Adipose tissue (tissue), 3 donors: ENCODE measurements around the gene DDX5. TPM values are rescaled to one million over a fixed set of nuclear protein-coding genes. Genes with fewer than 3 reads are reported as not detected.

Source experiments
- H3K27ac ChIP-seq: one replicate; pipeline ENCODE4 v1.5.1; 2013; ENCODE audit warnings: low read depth, low read length
- WGBS, 3 donors: extraction: QIAGEN DNeasy Blood & Tissue Kit; methylation state at CpG; one replicate each; pipeline ENCODE4 v1.1.7; 2013; 5-methylcytosine and 5-hydroxymethylcytosine counted together
- polyA plus RNA-seq, 3 donors: library from polyadenylated mRNA; stranded (reverse); fragments of 200-250 nt; gene quantifications; one replicate each; pipeline ENCODE4 v1.2.3, GENCODE V29; 2013
- donor health status: healthy with polysubstance abuse.
- donor health status: Bipolar disorder and iron deficiency.
- donor health status: healthy.

The DDX5 gene
- 100 to 1,000 TPM; 162 to 684 (median 514) TPM for polyA plus RNA-seq

GRCh38 chr17:64506201-64506575 lies at the start of gene DDX5:
DDX5 (minus strand) TSS chr17:64506289; CDS start chr17:64506119, 170 bp downstream.
- 0 to 1% (median 0%) methylated on average over 31 of the region's 31 CpGs for WGBS, 3 donors
- H3K27ac ChIP-seq: peak within 1 kb of the TSS; percentile 100

DNA sequence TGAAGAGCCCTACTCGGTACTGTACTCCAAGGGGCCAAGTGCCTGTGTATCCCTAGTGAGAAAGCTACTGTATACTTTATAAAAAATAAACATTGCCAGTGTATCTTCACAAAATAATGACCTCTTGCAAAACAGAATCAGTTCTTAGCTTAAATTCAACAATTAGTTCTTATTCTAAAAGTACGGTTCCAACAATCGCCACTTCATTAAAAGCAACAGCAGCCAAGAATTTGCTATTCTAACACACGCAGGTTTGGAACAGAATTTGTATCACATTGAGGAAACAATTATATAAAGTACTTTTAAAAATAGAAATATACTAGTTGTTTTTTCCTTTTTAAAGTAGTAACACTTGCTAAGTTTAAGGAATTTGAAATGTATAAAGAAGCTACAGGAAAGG lies 49.2 kb upstream of the DDX5 start:
- 84 to 89% (median 89%) methylated on average over 4 of the region's 4 CpGs for WGBS, 3 donors
- H3K27ac ChIP-seq: no peak overlapping the region

GRCh38 chr17:64554028-64554637 lies 48.0 kb upstream of the DDX5 start:
- H3K27ac ChIP-seq: no peak overlapping the region

DNA sequence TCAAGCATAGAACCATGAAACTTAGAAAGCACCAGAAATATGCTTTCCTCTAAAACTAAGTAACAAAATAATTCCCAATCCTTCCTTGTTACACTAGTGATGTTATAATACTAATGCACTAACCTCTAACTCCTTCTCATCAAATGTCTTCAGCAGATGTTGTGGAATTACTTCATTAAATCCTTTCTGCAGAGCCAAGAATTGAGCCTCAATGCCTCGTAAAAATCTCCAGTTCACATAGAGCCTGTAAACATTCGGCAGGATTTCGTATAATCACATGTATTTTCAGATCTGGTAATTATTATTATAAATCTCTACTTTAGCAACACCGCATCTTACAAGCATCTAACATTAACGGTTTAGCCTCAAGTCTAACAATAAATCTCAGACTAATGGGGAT lies 45.4 kb upstream of the DDX5 start:
- 77 to 90% (median 90%) methylated on average over 5 of the region's 5 CpGs for WGBS, 3 donors
- H3K27ac ChIP-seq: no peak overlapping the region

DNA sequence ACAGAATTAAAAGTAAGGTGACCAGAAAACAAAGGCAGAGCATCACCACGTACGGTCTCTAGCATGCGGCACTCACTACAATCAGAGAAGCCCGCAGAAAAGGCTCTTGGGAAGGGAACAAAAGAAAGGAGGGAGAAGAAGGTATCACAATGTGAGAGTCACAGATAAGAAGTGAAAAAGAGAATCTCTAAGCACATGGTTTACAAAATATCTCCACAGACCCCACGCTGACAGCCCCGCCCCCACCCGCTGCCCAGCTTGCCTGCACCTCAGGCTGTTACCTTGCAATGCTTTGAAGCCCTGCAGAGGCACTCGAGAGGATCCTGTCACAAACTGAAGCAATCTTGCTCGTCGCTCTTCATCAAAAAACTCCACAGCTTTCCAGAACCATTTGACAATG lies 41.2 kb upstream of the DDX5 start:
- whole genome bisulfite sequencing, 3 donors: 80 to 86% (median 86%) methylated on average over 10 of the region's 10 CpGs
- no peak overlapping the region for H3K27ac ChIP-seq

DNA sequence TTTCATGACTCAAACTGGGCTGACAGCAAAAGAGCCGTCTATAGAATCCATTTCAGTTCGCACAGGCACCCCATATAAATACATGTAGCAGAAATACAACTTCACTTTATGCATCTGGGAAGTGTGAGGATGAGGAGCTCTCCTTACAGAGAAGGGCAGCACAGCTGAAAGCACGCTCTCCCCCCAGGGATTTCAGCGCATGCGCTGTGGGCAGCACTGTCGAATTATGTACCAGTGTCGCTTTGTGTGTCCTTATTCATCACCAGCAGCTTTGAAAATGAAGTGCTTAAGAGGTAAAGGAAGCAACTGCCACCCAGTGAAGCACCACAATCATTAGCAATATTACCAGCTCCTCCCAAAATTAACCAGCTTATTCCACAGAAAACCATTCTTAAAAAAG lies 40.6 kb upstream of the DDX5 start:
- no peak overlapping the region for H3K27ac ChIP-seq
- WGBS, 3 donors: 90 to 91% (median 91%) methylated on average over 7 of the region's 7 CpGs

- 93 to 97% (median 95%) methylated on average over 2 of the region's 2 CpGs for WGBS, 3 donors
- H3K27ac ChIP-seq: no peak overlapping the region
Measured at GRCh38 chr17:64544742-64545141, 38.7 kb upstream of the DDX5 start.

DNA sequence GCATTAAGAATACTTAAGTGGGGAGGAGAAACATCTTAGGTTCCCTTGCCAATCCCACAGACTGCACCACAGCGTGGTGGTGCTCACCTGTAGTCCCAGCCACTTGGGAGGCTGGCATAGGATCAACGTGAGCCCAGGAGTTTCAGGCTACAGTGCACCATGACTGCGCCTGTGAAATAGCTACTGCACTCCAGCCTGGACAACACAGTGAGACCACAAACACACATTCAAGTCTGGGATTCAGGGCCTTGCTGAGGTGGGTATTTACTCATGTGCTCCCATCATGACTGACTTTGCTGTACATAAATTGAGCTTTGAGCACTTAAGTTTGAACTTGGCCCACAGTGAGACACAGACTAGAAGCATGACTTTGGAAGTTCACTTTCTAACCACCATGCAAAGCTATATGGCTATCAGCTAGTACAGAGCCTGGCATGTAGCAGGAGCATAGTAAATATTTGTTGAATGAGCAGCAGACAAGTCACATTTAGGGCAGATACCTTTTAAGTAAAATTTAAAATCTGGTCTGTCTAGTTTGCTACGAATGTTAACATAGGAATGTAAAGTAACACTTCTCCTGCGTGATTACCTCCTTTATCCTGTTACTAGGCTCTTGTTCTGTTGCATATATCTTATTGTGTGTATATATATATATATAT lies 34.2 kb upstream of the DDX5 start:
- WGBS, 3 donors: 84 to 95% (median 95%) methylated on average over 5 of the region's 5 CpGs
- no peak overlapping the region for H3K27ac ChIP-seq

GRCh38 chr17:64538508-64539130 lies 32.5 kb upstream of the DDX5 start:
- no peak overlapping the region for H3K27ac ChIP-seq
- WGBS, 3 donors: 88 to 91% (median 89%) methylated on average over 7 of the region's 7 CpGs

DNA sequence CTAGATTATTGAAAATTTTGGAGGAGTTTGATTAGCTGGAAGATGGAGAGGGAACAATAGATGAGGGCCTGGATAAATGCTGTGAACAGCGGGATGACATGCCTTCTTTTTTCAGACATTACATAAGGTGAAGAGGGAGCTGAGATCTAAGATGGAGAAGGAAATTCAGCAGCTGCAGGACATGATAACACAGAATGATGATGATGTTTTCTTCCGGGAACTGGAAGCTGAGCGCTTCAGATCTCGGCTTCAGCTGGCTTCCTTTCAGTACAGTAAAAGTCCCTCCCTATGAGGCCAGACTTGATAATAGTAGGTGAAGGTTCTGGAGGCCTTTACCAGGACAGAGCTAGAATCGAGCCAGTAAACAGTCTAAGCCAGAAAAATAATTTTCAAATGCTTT lies 31.4 kb upstream of the DDX5 start:
- 58 to 81% (median 65%) methylated on average over 5 of the region's 5 CpGs for WGBS, 3 donors

GRCh38 chr17:64536913-64537312 lies 30.8 kb upstream of the DDX5 start:
- no peak overlapping the region for H3K27ac ChIP-seq
- WGBS, 3 donors: 87 to 96% (median 91%) methylated on average over 2 of the region's 2 CpGs

More for the DNA sequence above, 31.4 kb upstream of the DDX5 start:
- H3K27ac ChIP-seq: no peak overlapping the region

GRCh38 chr17:64535357-64535756 lies 29.3 kb upstream of the DDX5 start:
- 75 to 86% (median 75%) methylated on average over 6 of the region's 6 CpGs for WGBS, 3 donors
- no peak overlapping the region for H3K27ac ChIP-seq

- WGBS, 3 donors: 80 to 86% (median 84%) methylated on average over 3 of the region's 3 CpGs
- H3K27ac ChIP-seq: no peak overlapping the region
Measured at GRCh38 chr17:64534187-64534586, 28.1 kb upstream of the DDX5 start.

DNA sequence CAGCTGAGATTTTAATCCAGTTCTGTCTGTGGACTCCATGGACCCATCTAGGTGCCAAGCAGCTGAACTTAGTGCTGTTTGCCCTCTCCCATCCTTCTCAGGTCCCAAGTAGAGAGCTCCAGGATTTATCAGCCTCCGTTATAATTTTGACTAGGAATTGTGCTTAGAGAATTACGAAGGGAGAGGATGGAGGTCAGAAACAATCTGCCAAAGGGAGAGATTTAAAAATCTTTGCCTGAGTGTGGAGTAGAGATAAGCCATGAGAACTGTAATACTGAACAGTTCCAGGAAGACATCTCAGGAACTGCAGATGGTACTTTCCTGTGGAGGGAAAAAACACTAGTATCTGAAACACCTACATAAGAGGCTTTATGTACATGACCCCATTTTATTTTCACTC lies 27.7 kb upstream of the DDX5 start:
- 79 to 89% (median 85%) methylated on average over 2 of the region's 2 CpGs for WGBS, 3 donors
- H3K27ac ChIP-seq: no peak overlapping the region

DNA sequence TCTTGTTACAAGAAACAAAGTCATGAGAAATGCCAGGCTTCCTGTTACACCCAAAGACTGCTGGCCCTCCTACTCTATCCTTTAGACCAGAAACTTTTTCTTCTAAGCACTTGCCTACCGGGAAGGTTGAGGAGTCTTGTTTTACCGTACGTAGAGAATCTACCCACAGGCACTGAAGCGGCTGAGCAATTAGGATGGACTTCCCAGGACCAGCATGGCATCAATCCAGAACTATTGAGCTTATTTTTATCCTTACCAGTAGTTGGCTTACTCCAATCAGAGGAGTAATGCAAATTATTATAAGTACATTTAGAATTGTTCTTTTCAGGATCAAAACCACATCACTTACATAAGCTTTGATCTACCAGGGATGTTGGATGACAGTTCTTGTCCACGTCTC lies 26.3 kb upstream of the DDX5 start:
- no peak overlapping the region for H3K27ac ChIP-seq
- 89 to 93% (median 91%) methylated on average over 5 of the region's 5 CpGs for WGBS, 3 donors

DNA sequence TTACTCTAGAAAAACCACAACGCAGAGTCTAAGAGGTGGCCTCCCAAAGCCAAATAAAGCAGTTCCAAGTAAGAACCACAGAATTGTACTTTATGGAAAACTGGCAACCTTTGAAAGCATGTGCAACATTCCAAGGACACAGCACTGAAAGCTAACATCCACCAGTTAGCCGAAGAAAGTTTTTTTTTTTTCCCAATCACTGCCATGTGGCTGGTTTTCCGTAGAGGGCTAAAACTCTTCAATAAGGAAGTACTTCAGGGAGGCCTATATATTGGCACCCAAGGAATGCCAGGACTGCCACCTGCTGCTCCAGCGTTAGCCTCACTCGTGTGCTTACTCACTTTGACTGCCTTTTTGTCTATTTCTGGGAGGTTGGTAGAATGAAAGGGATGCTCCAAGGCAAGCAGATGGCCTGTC lies 25.9 kb upstream of the DDX5 start:
- WGBS, 3 donors: 30 to 87% (median 79%) methylated on average over 5 of the region's 5 CpGs
- no peak overlapping the region for H3K27ac ChIP-seq

DNA sequence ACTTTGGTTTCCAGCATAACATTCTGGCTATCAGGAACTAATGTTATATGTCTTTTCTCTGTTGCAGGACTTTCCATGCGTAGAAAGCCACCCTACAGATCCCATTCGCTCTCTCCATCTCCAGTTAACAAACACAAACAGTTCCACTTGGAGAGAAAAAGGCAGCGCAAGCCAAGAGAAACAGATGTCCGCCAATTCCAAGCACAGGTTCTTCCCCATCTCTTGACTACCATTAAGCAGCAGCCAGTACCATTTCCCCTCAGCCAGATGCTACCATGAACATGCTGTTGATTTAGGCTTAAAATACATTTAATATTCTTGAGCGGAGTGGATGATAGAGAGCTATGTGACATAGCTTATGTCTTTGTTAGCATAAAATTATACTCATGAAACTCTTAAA lies 23.1 kb upstream of the DDX5 start:
- H3K27ac ChIP-seq: no peak overlapping the region
- 97 to 98% (median 97%) methylated on average over 5 of the region's 5 CpGs for WGBS, 3 donors

DNA sequence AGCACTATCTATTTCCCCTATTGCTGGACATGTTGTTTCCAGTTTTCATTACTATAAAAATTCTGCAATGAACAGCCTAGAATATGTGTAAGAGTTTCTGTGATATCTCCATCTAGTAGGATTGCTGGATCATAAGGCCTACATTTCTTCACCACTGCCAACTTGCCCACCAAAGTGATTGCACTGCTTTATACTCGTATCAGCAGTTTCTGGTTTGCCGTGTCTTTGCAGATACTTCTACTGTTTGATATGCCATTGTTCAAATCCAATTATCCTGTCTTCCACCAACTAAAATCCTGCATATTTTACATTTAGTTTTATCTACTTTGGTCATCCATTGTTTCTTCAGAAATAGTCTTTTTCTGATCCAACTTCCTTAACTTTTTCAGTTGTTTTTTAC lies 21.8 kb upstream of the DDX5 start:
- WGBS, 3 donors: 84 to 92% (median 90%) methylated on average over 2 of the region's 2 CpGs
- no peak overlapping the region for H3K27ac ChIP-seq

- H3K27ac ChIP-seq: no peak overlapping the region
- WGBS, 3 donors: 86 to 90% (median 86%) methylated on average over 6 of the region's 6 CpGs
Measured at GRCh38 chr17:64520359-64520758, 14.3 kb upstream of the DDX5 start.

DNA sequence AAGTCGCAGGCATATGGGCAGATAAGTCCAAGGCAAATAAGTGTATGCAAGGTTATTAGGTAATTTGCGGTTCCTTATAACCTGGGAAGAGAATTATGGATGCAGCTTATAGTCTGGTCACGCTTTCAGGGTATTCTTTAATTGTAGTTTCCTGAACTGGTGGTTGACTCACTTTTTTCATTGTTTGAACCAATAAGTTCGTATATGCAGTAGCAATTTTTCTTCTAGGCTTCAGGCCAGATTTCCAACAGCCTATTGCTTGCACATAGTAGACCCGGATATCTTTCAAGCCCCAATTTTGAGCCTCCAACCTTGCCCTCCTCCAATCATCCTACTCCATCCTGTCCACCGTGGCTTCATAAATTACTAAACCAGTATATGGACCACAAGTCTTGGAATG lies 13.5 kb upstream of the DDX5 start:
- H3K27ac ChIP-seq: no peak overlapping the region
- WGBS, 3 donors: 86 to 95% (median 93%) methylated on average over 6 of the region's 6 CpGs
